22Rv1 (cell line): ENCODE data around the gene NMB.

Source experiments
- H3K27ac ChIP-seq: fragments of 450-650 bp; 2 replicates; pipeline ENCODE4 v1.5.1; 2017
- ZFX ChIP-seq: fragments of 450-650 bp; IDR thresholded peaks from 2 replicates; pipeline ENCODE4 v1.6.1; 2017; ENCODE audit warnings: antibody characterized with exemption, borderline replicate concordance
- TF ChIP-seq, protein P1 (sequence below): fragments of 450-650 bp; IDR thresholded peaks from 2 replicates; pipeline ENCODE4 v1.5.1; 2017; ENCODE audit warnings: mild to moderate bottlenecking

NMB gene, protein sequence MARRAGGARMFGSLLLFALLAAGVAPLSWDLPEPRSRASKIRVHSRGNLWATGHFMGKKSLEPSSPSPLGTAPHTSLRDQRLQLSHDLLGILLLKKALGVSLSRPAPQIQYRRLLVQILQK

GRCh38 chr15:84658080-84658787, at the start of gene NMB:
Gene NMB (minus strand): TSS chr15:84658199. CDS start chr15:84658152, 47 bp downstream.
- TF ChIP-seq ZFX = no peak
- TF ChIP-seq, protein P1, sequence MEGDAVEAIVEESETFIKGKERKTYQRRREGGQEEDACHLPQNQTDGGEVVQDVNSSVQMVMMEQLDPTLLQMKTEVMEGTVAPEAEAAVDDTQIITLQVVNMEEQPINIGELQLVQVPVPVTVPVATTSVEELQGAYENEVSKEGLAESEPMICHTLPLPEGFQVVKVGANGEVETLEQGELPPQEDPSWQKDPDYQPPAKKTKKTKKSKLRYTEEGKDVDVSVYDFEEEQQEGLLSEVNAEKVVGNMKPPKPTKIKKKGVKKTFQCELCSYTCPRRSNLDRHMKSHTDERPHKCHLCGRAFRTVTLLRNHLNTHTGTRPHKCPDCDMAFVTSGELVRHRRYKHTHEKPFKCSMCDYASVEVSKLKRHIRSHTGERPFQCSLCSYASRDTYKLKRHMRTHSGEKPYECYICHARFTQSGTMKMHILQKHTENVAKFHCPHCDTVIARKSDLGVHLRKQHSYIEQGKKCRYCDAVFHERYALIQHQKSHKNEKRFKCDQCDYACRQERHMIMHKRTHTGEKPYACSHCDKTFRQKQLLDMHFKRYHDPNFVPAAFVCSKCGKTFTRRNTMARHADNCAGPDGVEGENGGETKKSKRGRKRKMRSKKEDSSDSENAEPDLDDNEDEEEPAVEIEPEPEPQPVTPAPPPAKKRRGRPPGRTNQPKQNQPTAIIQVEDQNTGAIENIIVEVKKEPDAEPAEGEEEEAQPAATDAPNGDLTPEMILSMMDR = peak; percentile 65
- H3K27ac ChIP-seq = peak within 1 kb of the TSS; percentile 95

GRCh38 chr15:84703808-84704207, 45.8 kb upstream of the NMB start:
- H3K27ac ChIP-seq = peak overlapping the region; percentile 52
- TF ChIP-seq, protein P1 = no peak
- TF ChIP-seq ZFX = no peak

DNA sequence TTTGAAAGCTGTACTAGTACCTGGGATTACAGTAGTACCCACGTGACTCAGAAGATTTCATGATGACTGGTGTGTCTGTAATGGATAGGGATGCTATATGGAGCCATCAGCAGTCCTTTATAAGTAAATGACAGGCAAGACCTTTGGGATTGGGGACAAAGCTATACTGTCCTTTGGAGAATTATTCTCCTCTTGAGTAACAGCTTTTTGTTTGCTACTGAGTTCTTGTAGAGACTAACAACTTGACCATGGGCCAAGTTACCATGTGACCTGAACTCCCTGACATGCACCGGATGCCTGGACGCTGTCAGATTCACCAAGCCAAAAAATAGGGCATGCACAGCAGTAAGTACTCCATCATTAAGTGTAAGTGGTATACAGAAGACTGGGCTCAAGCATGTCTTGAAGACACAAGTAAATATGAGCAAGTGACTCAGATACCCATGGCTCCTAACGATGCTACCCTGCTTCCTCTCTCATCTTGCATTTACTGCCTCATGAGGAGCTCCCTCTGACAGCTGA, 45.0 kb upstream of the NMB start:
- H3K27ac ChIP-seq = peak overlapping the region; percentile 52
- TF ChIP-seq, protein P1 = no peak
- no peak for TF ChIP-seq ZFX

DNA sequence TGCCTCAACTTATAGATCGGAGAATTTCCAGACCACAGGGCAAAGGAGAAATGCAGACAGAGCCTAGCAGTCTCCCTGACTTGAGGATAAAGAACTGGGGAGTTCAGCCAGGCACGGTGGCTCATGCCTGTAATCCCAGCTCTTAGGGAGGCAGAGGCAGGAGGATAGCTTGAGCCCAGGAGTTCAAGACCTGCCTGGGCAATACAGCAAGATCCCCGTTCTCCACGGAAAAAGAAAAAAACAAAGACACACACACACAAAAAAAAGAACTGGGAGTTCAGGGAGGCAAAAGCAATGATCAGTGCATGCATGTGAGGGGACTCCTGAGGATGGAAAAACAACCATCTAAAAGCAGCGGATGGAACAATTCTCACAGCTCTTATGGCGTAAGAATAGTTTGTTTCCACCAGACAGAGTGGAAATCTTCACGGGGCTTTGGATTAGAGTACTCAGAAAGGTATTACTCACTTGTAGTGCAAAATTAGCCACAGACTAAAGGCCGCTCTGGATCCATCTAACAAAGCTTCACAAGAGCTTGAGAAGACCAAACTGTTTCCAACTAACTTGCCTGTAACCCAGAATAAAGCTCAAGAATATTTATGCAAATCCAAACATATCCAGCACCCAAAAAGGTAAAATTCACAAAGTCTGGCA, 41.7 kb upstream of the NMB start:
- H3K27ac ChIP-seq = peak overlapping the region; percentile 46; the same call in 1 of the 2 replicates
- no peak for TF ChIP-seq ZFX
- TF ChIP-seq, protein P1 = no peak

DNA sequence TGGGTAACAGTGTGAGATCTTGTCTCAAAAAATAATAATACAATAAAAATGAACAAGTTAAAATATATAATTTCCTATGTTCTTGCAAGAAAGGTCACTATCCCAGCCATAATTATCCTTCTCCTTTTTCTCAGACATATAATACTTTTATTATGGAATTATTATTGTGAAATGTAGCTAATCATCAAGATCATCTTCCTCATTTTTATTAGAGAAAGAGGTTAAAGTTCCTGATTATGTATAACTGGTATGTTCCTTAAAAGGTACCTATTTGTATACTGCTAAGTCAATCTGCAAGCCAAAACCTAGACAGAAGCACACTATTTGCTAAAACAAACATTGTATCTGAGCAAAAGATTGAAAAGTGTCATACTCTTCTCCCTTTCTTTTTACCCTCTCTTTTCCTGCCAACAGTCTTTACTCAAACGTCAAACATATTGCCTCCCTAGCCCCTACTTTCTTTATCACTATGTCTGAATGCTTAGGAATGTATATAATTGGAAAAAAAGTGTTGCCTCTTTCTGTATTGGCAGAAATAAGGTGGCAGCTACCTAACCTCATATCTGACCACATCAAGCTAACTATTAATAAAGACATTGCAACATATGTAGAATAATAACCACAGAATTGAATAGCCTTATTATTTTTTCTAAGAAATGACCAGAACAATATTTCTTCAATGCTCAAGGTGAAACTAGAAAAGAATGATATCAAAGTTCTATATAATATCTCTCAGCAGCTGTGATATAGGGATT, 39.4 kb upstream of the NMB start:
- TF ChIP-seq, protein P1 = no peak
- no peak for TF ChIP-seq ZFX
- H3K27ac ChIP-seq = peak overlapping the region; percentile 46

GRCh38 chr15:84696757-84697156, 38.8 kb upstream of the NMB start:
- TF ChIP-seq, protein P1 = no peak
- no peak for TF ChIP-seq ZFX
- H3K27ac ChIP-seq = peak overlapping the region; percentile 46
